SK-N-SH (cell line): ENCODE results near the gene CHST6. TPM values are rescaled to one million over a fixed set of nuclear protein-coding genes. Genes with fewer than 3 reads are reported as not detected.

ENCODE experiments used
- CTCF ChIA-PET: fragments of 300-600, 350-600 bp; formaldehyde crosslinking; extraction: SDS; loops from one replicate; lab custom pipeline; 2021; lab: Yijun Ruan, JAX
- POLR2A ChIA-PET: fragments of 350-600 bp; sonication (Branson Sonifier 250); formaldehyde crosslinking; extraction: SDS; loops from one replicate; lab custom pipeline; 2020; ENCODE audit warnings: antibody characterized with exemption, inconsistent platforms; lab: Yijun Ruan, JAX
- DNase-seq: peaks from one replicate; pipeline ENCODE4 v3.0.0; 2012
- H2AFZ ChIP-seq: fragments of 200-600 bp; sonication (generic); 2 replicates; pipeline ENCODE4 v1.8.1; 2016; ENCODE audit warnings: antibody characterized with exemption, mild to moderate bottlenecking, low read depth
- H3F3A ChIP-seq: fragments of 200-600 bp; sonication (generic); replicated peaks from 2 replicates; pipeline ENCODE3; 2016; ENCODE audit warnings: antibody characterized with exemption, mild to moderate bottlenecking; ENCODE audit not compliant: insufficient read depth
- H3K27ac ChIP-seq, 2 experiments: fragments of 200-500 bp in 1 of 2; fragments of 200-600 bp in 1 of 2; sonication (Bioruptor generic) in 1 of 2; sonication (generic), shearing (Covaris generic) in 1 of 2; 2 replicates each; pipeline versions ENCODE4 v1.5.1 to v1.6.1; 2014 to 2016; ENCODE audit warnings: low read depth in 2 of 2, inconsistent platforms in 1 of 2, low read length in 1 of 2, mild to moderate bottlenecking in 1 of 2, mixed read lengths in 1 of 2
- H3K27me3 ChIP-seq: fragments of 200-600 bp; sonication (generic), shearing (Covaris generic); 2 replicates; pipeline ENCODE4 v1.6.1; 2016; ENCODE audit warnings: mixed run types; ENCODE audit not compliant: insufficient read depth
- H3K36me3 ChIP-seq, 2 experiments: fragments of 200-500 bp in 1 of 2; fragments of 200-600 bp in 1 of 2; sonication (Bioruptor generic) in 1 of 2; sonication (generic) in 1 of 2; replicated peaks in 1 of 2; 2 replicates each; pipeline versions ENCODE3 to v1.5.1; 2014 to 2016; ENCODE audit warnings: low read length in 1 of 2, mild to moderate bottlenecking in 1 of 2; ENCODE audit not compliant: insufficient read depth in 2 of 2, control insufficient read depth in 1 of 2
- H3K4me1 ChIP-seq, 2 experiments: fragments of 200-500 bp in 1 of 2; fragments of 200-600 bp in 1 of 2; sonication (Bioruptor generic) in 1 of 2; sonication (generic), shearing (Covaris generic) in 1 of 2; 2 replicates each; pipeline versions ENCODE4 v1.5.1 to v1.6.1; 2014 to 2016; ENCODE audit warnings: low read depth in 1 of 2, low read length in 1 of 2, mixed run types in 1 of 2; ENCODE audit not compliant: insufficient read depth in 2 of 2, control insufficient read depth in 1 of 2
- H3K4me2 ChIP-seq: fragments of 200-600 bp; sonication (generic), shearing (Covaris generic); 2 replicates; pipeline ENCODE4 v1.6.1; 2017; ENCODE audit warnings: mixed run types
- H3K4me3 ChIP-seq, 2 experiments: fragments of 200-500 bp in 1 of 2; fragments of 200-600 bp in 1 of 2; sonication (Bioruptor generic) in 1 of 2; sonication (generic), shearing (Covaris generic) in 1 of 2; 2 replicates each; pipeline versions ENCODE4 v1.5.1 to v1.8.1; 2014 to 2016; ENCODE audit warnings: low read depth in 2 of 2, inconsistent platforms in 1 of 2, low read length in 1 of 2, mild to moderate bottlenecking in 1 of 2, mixed read lengths in 1 of 2, moderate library complexity in 1 of 2
- H3K79me2 ChIP-seq: fragments of 200-600 bp; sonication (generic); 2 replicates; pipeline ENCODE4 v1.8.1; 2017; ENCODE audit warnings: mild to moderate bottlenecking; ENCODE audit not compliant: insufficient read depth
- H3K9ac ChIP-seq: fragments of 200-600 bp; sonication (generic); 2 replicates; pipeline ENCODE4 v1.6.1; 2017; ENCODE audit warnings: mixed run types
- H3K9me2 ChIP-seq: fragments of 200-600 bp; sonication (generic); 2 replicates; pipeline ENCODE4 v1.6.1; 2017; ENCODE audit warnings: mixed run types
- H3K9me3 ChIP-seq: fragments of 200-600 bp; sonication (generic); 2 replicates; pipeline ENCODE4 v1.6.1; 2017; ENCODE audit warnings: mixed run types, mild to moderate bottlenecking, moderate library complexity
- H4K20me1 ChIP-seq: fragments of 200-600 bp; sonication (generic); 2 replicates; pipeline ENCODE4 v1.6.1; 2017; ENCODE audit warnings: mild to moderate bottlenecking, mixed run types; ENCODE audit not compliant: insufficient read depth
- ELF1 ChIP-seq: IDR thresholded peaks from 2 replicates; pipeline ENCODE4 v1.4.0; 2012
- EP300 ChIP-seq, 2 experiments: IDR thresholded peaks; 2 replicates each; pipeline versions ENCODE4 v1.4.0 to v1.6.1; 2012; ENCODE audit warnings: borderline replicate concordance in 1 of 2, low read depth in 1 of 2, low read length in 1 of 2
- FOSL2 ChIP-seq: IDR thresholded peaks from 2 replicates; pipeline ENCODE4 v1.4.0; 2012; ENCODE audit warnings: low read depth, mild to moderate bottlenecking, moderate library complexity, borderline replicate concordance
- FOXJ3 ChIP-seq: sonication (generic); formaldehyde crosslinking; IDR thresholded peaks from 2 replicates; pipeline ENCODE4 v1.5.1; 2020; ENCODE audit warnings: mild to moderate bottlenecking, missing genetic modification reagents
- GABPA ChIP-seq: IDR thresholded peaks from 2 replicates; pipeline ENCODE4 v1.4.0; 2012; ENCODE audit warnings: low read depth, mild to moderate bottlenecking
- GATA2 ChIP-seq: sonication (generic); formaldehyde crosslinking; IDR thresholded peaks from 2 replicates; pipeline ENCODE4 v1.5.0; 2020; ENCODE audit warnings: mild to moderate bottlenecking, missing genetic modification reagents
- IRF3 ChIP-seq: fragments of 150-350 bp; IDR thresholded peaks from 2 replicates; pipeline ENCODE4 v1.6.1; 2016; ENCODE audit warnings: mild to moderate bottlenecking, low read depth, low read length
- JUND ChIP-seq: IDR thresholded peaks from 2 replicates; pipeline ENCODE4 v1.4.0; 2012
- MAX ChIP-seq: IDR thresholded peaks from 2 replicates; pipeline ENCODE4 v1.4.0; 2012; ENCODE audit warnings: low read depth
- MXI1 ChIP-seq: IDR thresholded peaks from 2 replicates; pipeline ENCODE4 v1.6.1; 2012; ENCODE audit warnings: mild to moderate bottlenecking, low read depth, low read length, improper control_type of control experiment
- NFIC ChIP-seq: IDR thresholded peaks from 2 replicates; pipeline ENCODE4 v1.4.0; 2012; ENCODE audit warnings: borderline replicate concordance
- NRF1 ChIP-seq: IDR thresholded peaks from 2 replicates; pipeline ENCODE4 v1.6.1; 2012; ENCODE audit warnings: low read depth, mild to moderate bottlenecking, low read length
- PBX3 ChIP-seq: IDR thresholded peaks from 2 replicates; pipeline ENCODE4; 2012
- POLR2AphosphoS5 ChIP-seq: IDR thresholded peaks from 2 replicates; pipeline ENCODE4 v1.6.1; 2012; ENCODE audit warnings: low read depth, low read length
- RAD21 ChIP-seq: IDR thresholded peaks from 2 replicates; pipeline ENCODE4 v1.6.1; 2012; ENCODE audit warnings: mild to moderate bottlenecking, low read length
- RCOR1 ChIP-seq: fragments of 150-350 bp; IDR thresholded peaks from 2 replicates; pipeline ENCODE4 v1.6.1; 2017; ENCODE audit warnings: antibody characterized with exemption, low read length
- REST ChIP-seq: IDR thresholded peaks from 2 replicates; pipeline ENCODE4 v1.6.1; 2012; ENCODE audit warnings: mild to moderate bottlenecking, low read depth, low read length, moderate library complexity
- SIN3A ChIP-seq: IDR thresholded peaks from 2 replicates; pipeline ENCODE4 v1.6.1; 2012; ENCODE audit warnings: low read depth, mild to moderate bottlenecking, low read length, moderate library complexity, borderline replicate concordance
- TAF1 ChIP-seq: IDR thresholded peaks from 2 replicates; pipeline ENCODE4 v1.6.1; 2012; ENCODE audit warnings: low read depth, mild to moderate bottlenecking, low read length, moderate library complexity, borderline replicate concordance
- TCF12 ChIP-seq: IDR thresholded peaks from 2 replicates; pipeline ENCODE4 v1.4.0; 2012
- TEAD4 ChIP-seq: IDR thresholded peaks from 2 replicates; pipeline ENCODE4 v1.4.0; 2012; ENCODE audit warnings: mild to moderate bottlenecking, borderline replicate concordance; ENCODE audit not compliant: insufficient read depth
- YY1 ChIP-seq: IDR thresholded peaks from 2 replicates; pipeline ENCODE4 v1.4.0; 2012; ENCODE audit warnings: low read depth, mild to moderate bottlenecking
- ZBTB33 ChIP-seq: IDR thresholded peaks from 2 replicates; pipeline ENCODE4 v1.4.0; 2012; ENCODE audit warnings: low read depth, borderline replicate concordance
- WGBS: methylation state at CpG from one replicate; pipeline ENCODE4 v1.1.6; 2017; ENCODE audit warnings: low lambda C conversion rate; 5-methylcytosine and 5-hydroxymethylcytosine counted together
- polyA plus RNA-seq, 3 experiments: library from polyadenylated mRNA; depleted of rRNA; stranded (reverse); fragments of >200 nt; gene quantifications; 2 replicates each; pipeline ENCODE4 v1.2.3, GENCODE V29; 2012

Gene CHST6
- polyA plus RNA-seq, 1 of the 3 experiments (the other 2 are of a cell fraction) = 0.30 TPM

- Histone ChIP-seq H3K36me3 (no peaks in the 10 kb centered on the region), H3K9me2 (no peaks in the 10 kb centered on the region), H3K4me3 (no peak overlapping the region), H3F3A (no peaks in the 10 kb centered on the region), H3K27ac (no peak overlapping the region), H3K9ac (no peak overlapping the region), H4K20me1 (no peaks in the 10 kb centered on the region), H3K4me2 (no peak overlapping the region), H3K79me2 (no peaks in the 10 kb centered on the region), H3K4me1 (no peaks in the 10 kb centered on the region), H3K27me3 (no peaks in the 10 kb centered on the region), H2AFZ (no peak overlapping the region), H3K9me3 (no peaks in the 10 kb centered on the region)
- DNase-seq = no peak
- POLR2A ChIA-PET = no interaction called here
- 57% methylated on average over 1 of the region's 2 CpGs for WGBS
- CTCF ChIA-PET = no interaction called here
- TF ChIP-seq POLR2AphosphoS5 (no peak), TAF1 (no peak), PBX3 (no peak; the same call in 1 of the 2 replicates), SIN3A (no peak), FOXJ3 (CRISPR knock-in tag) (no peak), RCOR1 (no peak), TCF12 (no peak), ZBTB33 (no peak), REST (no peak), MXI1 (no peak), NFIC (peak; percentile 8; the same call in 1 of the 2 replicates), NRF1 (no peak), YY1 (no peak), FOSL2 (peak; percentile 65; the same call in 1 of the 2 replicates), TEAD4 (no peak), GABPA (no peak), GATA2 (CRISPR knock-in tag) (no peak), JUND (peak; percentile 56), ELF1 (no peak), IRF3 (no peak), RAD21 (no peak), EP300 (IDR thresholded peaks at IDR 0.05; ENCODE audit: borderline replicate concordance in 1 of 2, low read depth in 1 of 2, low read length in 1 of 2) (no peak), MAX (no peak)
These were observed 12.0 kb downstream of the CHST6 start for GRCh38 chr16:75483222-75483621.
